T-cell (primary cell): ENCODE data around the gene SUGCT. TPM values are rescaled to one million over a fixed set of nuclear protein-coding genes. Genes with fewer than 3 reads are reported as not detected.

Experiments used
- ATAC-seq, 4 experiments: fragments of 200-7000 bp in 3 of 4; fragments of 150-1000 bp in 1 of 4; cut with Tn5 transposase; replicated peaks in 1 of 4; 1 replicate in 3 of 4; 2 replicates in 1 of 4; pipeline ENCODE4 v1.10.0; 2021; ENCODE audit warnings: moderate library complexity in 3 of 4, mild to moderate bottlenecking in 2 of 4, moderate number of reproducible peaks in 1 of 4
- CTCF ChIA-PET, 2 donors: fragments of 300-600 bp; sonication (Branson Sonifier 250); formaldehyde crosslinking; loops; one replicate each; lab custom pipeline; 2022; ENCODE audit warnings: antibody characterized with exemption in 2 of 2; lab: Charles Lee
- POLR2A ChIA-PET, 2 donors: fragments of 300-600 bp; sonication (Branson Sonifier 250); formaldehyde crosslinking; loops; one replicate each; lab custom pipeline; 2022; ENCODE audit warnings: antibody characterized with exemption in 2 of 2; lab: Charles Lee
- DNase-seq, 35 experiments: peaks; one replicate each; pipeline versions ENCODE4 v3.0.0 to v3.0.0-alpha.2; 2013 to 2023
- H3K27ac ChIP-seq: one replicate; pipeline ENCODE4 v1.5.1; 2013; ENCODE audit warnings: low read length
- H3K27me3 ChIP-seq, 2 experiments: replicated peaks in 1 of 2; 1 replicate in 1 of 2; 2 replicates in 1 of 2; pipeline versions ENCODE4 v1.6.1 to v1.7.0; 2013; ENCODE audit warnings: low read length in 1 of 2, mixed read lengths in 1 of 2; ENCODE audit not compliant: control insufficient read depth in 2 of 2, insufficient read depth in 2 of 2; ENCODE audit errors: extremely low read depth in 1 of 2
- H3K36me3 ChIP-seq, 2 donors: 1 replicate in 1 of 2; 2 replicates in 1 of 2; pipeline versions ENCODE4 v1.6.1 to v1.7.0; 2013; ENCODE audit warnings: low read length in 1 of 2; ENCODE audit not compliant: control insufficient read depth in 2 of 2, insufficient read depth in 1 of 2; ENCODE audit errors: extremely low read depth in 1 of 2
- H3K4me1 ChIP-seq, 2 experiments: 1 replicate in 1 of 2; 2 replicates in 1 of 2; pipeline versions ENCODE4 v1.6.1 to v1.7.0; 2013; ENCODE audit warnings: low read length in 2 of 2, mixed read lengths in 1 of 2; ENCODE audit not compliant: insufficient read depth in 2 of 2, control insufficient read depth in 1 of 2; ENCODE audit errors: extremely low read depth in 1 of 2
- H3K4me3 ChIP-seq, 2 donors: 1 replicate in 1 of 2; 2 replicates in 1 of 2; pipeline versions ENCODE4 v1.5.1 to v1.7.0; 2013; ENCODE audit warnings: mild to moderate bottlenecking in 2 of 2, low read length in 1 of 2, moderate library complexity in 1 of 2; ENCODE audit not compliant: control insufficient read depth in 1 of 2; ENCODE audit errors: extremely low read depth in 1 of 2
- H3K9me3 ChIP-seq: 2 replicates; pipeline ENCODE4 v1.7.0; 2013
- H3K27ac Mint-ChIP-seq, 2 donors: one replicate each; pipeline ENCODE4 v1.8.0; 2020 to 2021; ENCODE audit warnings: mild to moderate bottlenecking in 2 of 2, mixed read lengths in 2 of 2
- H3K27me3 Mint-ChIP-seq, 2 donors: one replicate each; pipeline ENCODE4 v1.8.0; 2021 to 2022; ENCODE audit warnings: mixed read lengths in 2 of 2
- H3K36me3 Mint-ChIP-seq: one replicate; pipeline ENCODE4 v1.8.0; 2021; ENCODE audit warnings: mixed read lengths
- H3K4me1 Mint-ChIP-seq, 3 donors: one replicate each; pipeline ENCODE4 v1.8.0; 2020 to 2022; ENCODE audit warnings: mixed read lengths in 3 of 3, mild to moderate bottlenecking in 1 of 3
- H3K4me3 Mint-ChIP-seq, 3 donors: one replicate each; pipeline ENCODE4 v1.8.0; 2020 to 2022; ENCODE audit warnings: mild to moderate bottlenecking in 3 of 3, mixed read lengths in 3 of 3, moderate library complexity in 3 of 3
- H3K9me3 Mint-ChIP-seq, 3 donors: one replicate each; pipeline ENCODE4 v1.8.0; 2020 to 2022; ENCODE audit warnings: mixed read lengths in 3 of 3
- WGBS: methylation state at CpG from one replicate; pipeline ENCODE4 v1.1.5; 2013; ENCODE audit warnings: missing lambda C conversion rate; ENCODE audit not compliant: insufficient coverage; 5-methylcytosine and 5-hydroxymethylcytosine counted together
- total RNA-seq, 35 experiments: library from RNA in 6 of 35; stranded (reverse) in 6 of 35; fragments of 120-200 nt in 1 of 35; gene quantifications; one replicate each; pipeline versions ENCODE4 v1.2.1 to v1.2.4 and lab custom pipeline; 2013 to 2026

SUGCT gene
- total RNA-seq, 5 donors from 2014 or later (not counting 1 experiment from before 2014, with no cell fraction given), result 1.3 to 3.1 (median 2.3) TPM

- peaks cover 0 to 6% (median 2%) of the 10 kb centered on the region in 3 donors for H3K4me1 Mint-ChIP-seq
- POLR2A ChIA-PET, result no interaction called here
Observed at GRCh38 chr7:40674316-40674715, 539.5 kb downstream of the SUGCT start.

GRCh38 chr7:40675741-40676140 lies 540.9 kb downstream of the SUGCT start:
- Histone ChIP-seq H3K27me3 (no peaks in the 10 kb centered on the region), H3K4me3 (no peak overlapping the region), H3K9me3 (no peaks in the 10 kb centered on the region), H3K36me3 (no peaks in the 10 kb centered on the region), H3K27ac (no peak overlapping the region), H3K4me1 (no peaks in the 10 kb centered on the region)
- DNase-seq, result no peak
- Mint-ChIP-seq H3K4me3 (no peak overlapping the region), H3K36me3 (no peaks in the 10 kb centered on the region), H3K9me3 (peaks cover 0 to 4% (median 3%) of the 10 kb centered on the region in 3 donors), H3K4me1 (peaks cover 0 to 6% (median 2%) of the 10 kb centered on the region in 3 donors), H3K27me3 (no peaks in the 10 kb centered on the region), H3K27ac (no peak overlapping the region)
- POLR2A ChIA-PET, result no interaction called here
- CTCF ChIA-PET, result no interaction called here
- WGBS, result 50% methylated on average over 1 of the region's 3 CpGs
- no peak for ATAC-seq

More at GRCh38 chr7:40674316-40674715, 539.5 kb downstream of the SUGCT start:
- H3K4me3 Mint-ChIP-seq, result no peak overlapping the region
- peaks cover 0 to 7% (median 0%) of the 10 kb centered on the region in 3 donors for H3K9me3 Mint-ChIP-seq
- ATAC-seq, result no peak
- H3K27ac Mint-ChIP-seq, result no peak overlapping the region
- Histone ChIP-seq H3K9me3 (no peaks in the 10 kb centered on the region), H3K4me3 (no peak overlapping the region), H3K4me1 (no peaks in the 10 kb centered on the region), H3K27me3 (no peaks in the 10 kb centered on the region), H3K36me3 (no peaks in the 10 kb centered on the region), H3K27ac (no peak overlapping the region)
- WGBS, result no CpG with 5 or more reads among the region's 3 CpGs
- no peaks in the 10 kb centered on the region for H3K36me3 Mint-ChIP-seq
- CTCF ChIA-PET, result no interaction called here
- H3K27me3 Mint-ChIP-seq, result no peaks in the 10 kb centered on the region
- no peak for DNase-seq

- Histone ChIP-seq H3K4me1 (no peaks in the 10 kb centered on the region), H3K4me3 (no peak overlapping the region), H3K27me3 (no peaks in the 10 kb centered on the region), H3K9me3 (no peaks in the 10 kb centered on the region), H3K27ac (no peak overlapping the region), H3K36me3 (no peaks in the 10 kb centered on the region)
- POLR2A ChIA-PET, result interaction anchor here in 1 of 2 donors (0.7 kb wide), 1 partner anchor 1388 kb away, joined by 4 read pairs; no protein-coding TSS in a partner anchor
- ATAC-seq, result no peak
- Mint-ChIP-seq H3K27ac (no peak overlapping the region), H3K4me1 (peaks cover 0 to 6% (median 2%) of the 10 kb centered on the region in 3 donors), H3K36me3 (no peaks in the 10 kb centered on the region), H3K9me3 (peaks cover 0 to 4% (median 3%) of the 10 kb centered on the region in 3 donors), H3K27me3 (no peaks in the 10 kb centered on the region), H3K4me3 (no peak overlapping the region)
- CTCF ChIA-PET, result no interaction called here
- no peak for DNase-seq
- 92% methylated on average over 4 of the region's 6 CpGs for WGBS
Observed at GRCh38 chr7:40676221-40676620, 541.4 kb downstream of the SUGCT start.

GRCh38 chr7:40680657-40681056 lies 545.9 kb downstream of the SUGCT start:
- H3K9me3 Mint-ChIP-seq, result peaks cover 0 to 4% (median 0%) of the 10 kb centered on the region in 3 donors
- CTCF ChIA-PET, result no interaction called here
- no peak overlapping the region for H3K27ac Mint-ChIP-seq
- WGBS, result no CpG with 5 or more reads among the region's 1 CpG
- no peaks in the 10 kb centered on the region for H3K4me1 Mint-ChIP-seq
- ATAC-seq, result no peak
- no peaks in the 10 kb centered on the region for H3K36me3 Mint-ChIP-seq
- no peak overlapping the region for H3K4me3 ChIP-seq
- no peaks in the 10 kb centered on the region for H3K4me1 ChIP-seq
- POLR2A ChIA-PET, result no interaction called here
- H3K36me3 ChIP-seq, result no peaks in the 10 kb centered on the region
- H3K9me3 ChIP-seq, result no peaks in the 10 kb centered on the region
- H3K27me3 ChIP-seq, result no peaks in the 10 kb centered on the region
- no peaks in the 10 kb centered on the region for H3K27me3 Mint-ChIP-seq
- DNase-seq, result no peak
- no peak overlapping the region for H3K4me3 Mint-ChIP-seq
- no peak overlapping the region for H3K27ac ChIP-seq

GRCh38 chr7:40682696-40683095 lies 547.9 kb downstream of the SUGCT start:
- no peaks in the 10 kb centered on the region for H3K4me1 Mint-ChIP-seq
- ChIA-PET POLR2A (no interaction called here), CTCF (interaction anchor here in 1 of 2 donors (0.6 kb wide), 1 partner anchor 20 kb away, joined by 12 read pairs; no protein-coding TSS in a partner anchor)
- peaks cover 0 to 4% (median 3%) of the 10 kb centered on the region in 3 donors for H3K9me3 Mint-ChIP-seq
- no peak overlapping the region for H3K27ac Mint-ChIP-seq
- H3K27me3 Mint-ChIP-seq, result no peaks in the 10 kb centered on the region
- Histone ChIP-seq H3K4me3 (no peak overlapping the region), H3K4me1 (no peaks in the 10 kb centered on the region), H3K36me3 (no peaks in the 10 kb centered on the region), H3K9me3 (no peaks in the 10 kb centered on the region), H3K27me3 (no peaks in the 10 kb centered on the region), H3K27ac (no peak overlapping the region)
- no peak for DNase-seq
- H3K4me3 Mint-ChIP-seq, result no peak overlapping the region
- H3K36me3 Mint-ChIP-seq, result no peaks in the 10 kb centered on the region
- no peak for ATAC-seq

GRCh38 chr7:40694026-40694809 lies 559.4 kb downstream of the SUGCT start:
- H3K27me3 ChIP-seq, result no peaks in the 10 kb centered on the region
- no peaks in the 10 kb centered on the region for H3K4me1 ChIP-seq
- H3K36me3 ChIP-seq, result no peaks in the 10 kb centered on the region
- CTCF ChIA-PET, result no interaction called here
- 86% methylated on average over 1 of the region's 6 CpGs for WGBS
- Mint-ChIP-seq H3K4me1 (no peaks in the 10 kb centered on the region), H3K36me3 (no peaks in the 10 kb centered on the region), H3K9me3 (peaks cover 0 to 8% (median 3%) of the 10 kb centered on the region in 3 donors), H3K27me3 (peaks cover 0 to 4% of the 10 kb centered on the region in 2 donors), H3K4me3 (no peak overlapping the region), H3K27ac (no peak overlapping the region)
- POLR2A ChIA-PET, result no interaction called here
- no peak for DNase-seq
- H3K9me3 ChIP-seq, result no peaks in the 10 kb centered on the region
- no peak overlapping the region for H3K27ac ChIP-seq
- no peak for ATAC-seq
- no peak overlapping the region for H3K4me3 ChIP-seq
